ENCODE results near the gene ARHGEF26.

GRCh38 chr3:154094051-154094450 is 27.1 kb upstream of the ARHGEF26 start:
- TF ChIP-seq POLR2A (IDR thresholded peaks at IDR 0.05) (no peak), POLR2AphosphoS5 (IDR thresholded peaks at IDR 0.05) (no peak), CTCF (IDR thresholded peaks at IDR 0.05) (no peak)

All from sigmoid colon (tissue), 4 donors.